K562 (cell line): ENCODE measurements around the gene ESR2. TPM values are rescaled to one million over a fixed set of nuclear protein-coding genes. Genes with fewer than 3 reads are reported as not detected.

Experiments used
- CGGBP1 ChIP-seq: fragments of 250-450 bp; sonication (Bioruptor Pico); IDR thresholded peaks from 2 replicates; pipeline ENCODE4 v1.9.0; 2021; ENCODE audit warnings: mild to moderate bottlenecking
- ELK1 ChIP-seq: sonication (generic); formaldehyde crosslinking; IDR thresholded peaks from 2 replicates; pipeline ENCODE4 v1.8.1; 2022; ENCODE audit warnings: missing genetic modification reagents
- EP400 ChIP-seq: fragments of 450-650 bp; IDR thresholded peaks from 2 replicates; pipeline ENCODE4 v1.6.1; 2017; ENCODE audit warnings: antibody characterized with exemption, mild to moderate bottlenecking, moderate library complexity
- FIP1L1 ChIP-seq: fragments of 200-400 bp; formaldehyde crosslinking; IDR thresholded peaks from 2 replicates; pipeline ENCODE4 v1.6.1; 2018; ENCODE audit warnings: mild to moderate bottlenecking, low read depth, low read length; ENCODE audit not compliant: poor library complexity, severe bottlenecking
- FOS ChIP-seq: IDR thresholded peaks from 3 replicates; pipeline ENCODE4 v1.6.1; 2011; ENCODE audit not compliant: insufficient read length; ENCODE audit errors: extremely low read depth
- HSF4 ChIP-seq: fragments of 250-450 bp; sonication (Bioruptor Pico); IDR thresholded peaks from 2 replicates; pipeline ENCODE4 v2.1.2; 2022; ENCODE audit warnings: mild to moderate bottlenecking, moderate library complexity, borderline replicate concordance
- MYC ChIP-seq, 2 experiments: fragments of 250-450 bp in 1 of 2; sonication (Bioruptor Pico) in 1 of 2; IDR thresholded peaks; 2 replicates each; pipeline versions ENCODE4 v1.5.1 to v1.6.1; 2012 to 2021; ENCODE audit warnings: low read depth in 2 of 2, borderline replicate concordance in 1 of 2, improper control_type of control experiment in 1 of 2, low read length in 1 of 2, mild to moderate bottlenecking in 1 of 2, moderate library complexity in 1 of 2
- PCBP1 ChIP-seq: fragments of 200-400 bp; formaldehyde crosslinking; IDR thresholded peaks from 2 replicates; pipeline ENCODE4 v1.6.1; 2018; ENCODE audit warnings: mild to moderate bottlenecking, low read depth, low read length; ENCODE audit not compliant: poor library complexity, severe bottlenecking
- PHB ChIP-seq: fragments of 250-450 bp; sonication (Bioruptor Pico); IDR thresholded peaks from 2 replicates; pipeline ENCODE4 v1.5.0; 2021
- POLR2A ChIP-seq: fragments of 450-650 bp; conservative IDR thresholded peaks from 2 replicates; pipeline ENCODE4 v1.6.1; 2016
- POLR2H ChIP-seq: IDR thresholded peaks from 2 replicates; pipeline ENCODE4 v1.6.1; 2016; ENCODE audit warnings: missing genetic modification characterization, low read depth, mild to moderate bottlenecking, control low read depth, missing compliant biosample characterization, moderate library complexity
- PRMT5 ChIP-seq: sonication (generic); formaldehyde crosslinking; IDR thresholded peaks from 2 replicates; pipeline ENCODE4 v1.5.0; 2020; ENCODE audit warnings: missing genetic modification reagents
- RAD21 ChIP-seq, 2 experiments: fragments of 250-450 bp in 1 of 2; fragments of 450-650 bp in 1 of 2; sonication (Bioruptor Pico) in 1 of 2; formaldehyde crosslinking in 1 of 2; IDR thresholded peaks in 1 of 2; conservative IDR thresholded peaks in 1 of 2; 2 replicates each; pipeline versions ENCODE4 v1.4.0 to v1.8.0; 2020 to 2022; ENCODE audit warnings: mild to moderate bottlenecking in 2 of 2, moderate library complexity in 1 of 2
- SMARCC2 ChIP-seq: fragments of 450-650 bp; IDR thresholded peaks from 2 replicates; pipeline ENCODE4 v1.6.1; 2017; ENCODE audit warnings: antibody characterized with exemption, moderate library complexity, mild to moderate bottlenecking, low read depth
- ZNF184 ChIP-seq: sonication (generic); formaldehyde crosslinking; IDR thresholded peaks from 2 replicates; pipeline ENCODE4 v1.5.0; 2020; ENCODE audit warnings: missing genetic modification reagents
- ZNF316 ChIP-seq: fragments of 450-650 bp; IDR thresholded peaks from 2 replicates; pipeline ENCODE4 v1.6.1; 2016
- ZNF436 ChIP-seq: fragments of 250-450, 450-650 bp; sonication (Bioruptor Pico); formaldehyde crosslinking; IDR thresholded peaks from 2 replicates; pipeline ENCODE4 v1.7.0; 2020; ENCODE audit warnings: mild to moderate bottlenecking
- ZNF764 ChIP-seq: fragments of 250-450 bp; sonication (Bioruptor Pico); IDR thresholded peaks from 2 replicates; pipeline ENCODE4 v1.4.0; 2020; ENCODE audit warnings: low read depth, mild to moderate bottlenecking, moderate library complexity
- polyA plus RNA-seq, 8 experiments: library from polyadenylated mRNA; depleted of rRNA in 4 of 8; stranded (reverse) in 5 of 8; unstranded in 3 of 8; fragments of >200 nt; fragmentation: Nextera tagmentation in 2 of 8; fragmentation: Illumina TruSeq in 1 of 8; extraction: Ambion mirVana in 2 of 8; extraction: Trizol in 1 of 8; gene quantifications; 2 replicates each; pipeline versions ENCODE4 v1.2.1 to v1.2.3, GENCODE V29; 2011 to 2014; ENCODE audit warnings: inconsistent platforms in 1 of 8, missing spikeins in 1 of 8
- total RNA-seq, 7 experiments: library from RNA; depleted of rRNA in 6 of 7; stranded (reverse); fragments of >200 nt in 6 of 7; fragmentation: Illumina TruSeq in 2 of 7; extraction: Trizol in 2 of 7; gene quantifications; 2 replicates each; pipeline versions ENCODE4 v1.2.1 to v1.2.3, GENCODE V29; 2011 to 2021; ENCODE audit warnings: low replicate concordance in 1 of 7
- TF ChIP-seq, protein P1 (sequence below): fragments of 200-800 bp; sonication (Bioruptor generic); IDR thresholded peaks from 2 replicates; pipeline ENCODE4 v1.6.1; 2017; ENCODE audit warnings: missing genetic modification characterization, missing compliant biosample characterization
- TF ChIP-seq, protein P2 (sequence below): fragments of 250-450 bp; sonication (Bioruptor Pico); IDR thresholded peaks from 2 replicates; pipeline ENCODE4 v1.4.0; 2020; ENCODE audit warnings: mild to moderate bottlenecking, moderate library complexity
- TF ChIP-seq, protein P3 (sequence below): sonication (generic); formaldehyde crosslinking; IDR thresholded peaks from 2 replicates; pipeline ENCODE4 v1.8.1; 2023; ENCODE audit warnings: mild to moderate bottlenecking, missing genetic modification reagents

Gene ESR2
- total and polyA plus RNA-seq, 9 of the 15 experiments (the other 6 are each of a cell fraction or from before 2014, with no cell fraction given): 0.07 to 3.8 (median 2.0) TPM

GRCh38 chr14:64338616-64339316 is 44.6 kb upstream of the ESR2 start (continued):
- TF ChIP-seq ZNF316 (no peak), POLR2H (0 out of 2 replicates have a peak, but pooled peaks have one; percentile 34), FOS (peak; percentile 24), PHB (CRISPR knock-in tag) (no peak), ZNF184 (no peak), ZNF764 (CRISPR knock-in tag) (no peak), SMARCC2 (no peak), RAD21 (CRISPR knock-in tag; conservative IDR thresholded peaks at IDR 0.05 in 1 of 2, IDR thresholded peaks at IDR 0.05 in 1 of 2) (no peak), PRMT5 (CRISPR knock-in tag) (no peak), PCBP1 (no peak), ZNF436 (CRISPR knock-in tag) (no peak), HSF4 (CRISPR knock-in tag) (no peak), ELK1 (CRISPR knock-in tag) (no peak), FIP1L1 (no peak), EP400 (peak; percentile 74), CGGBP1 (CRISPR knock-in tag) (no peak), POLR2A (peak; percentile 82), MYC (IDR thresholded peaks at IDR 0.05; ENCODE audit: low read depth, low read length) (peak; percentile 77; the same call in 1 of the 2 replicates), MYC (CRISPR knock-in tag; IDR thresholded peaks at IDR 0.05; ENCODE audit: borderline replicate concordance, low read depth) (peak; percentile 62; the same call in 1 of the 2 replicates)
- TF ChIP-seq, protein P1, sequence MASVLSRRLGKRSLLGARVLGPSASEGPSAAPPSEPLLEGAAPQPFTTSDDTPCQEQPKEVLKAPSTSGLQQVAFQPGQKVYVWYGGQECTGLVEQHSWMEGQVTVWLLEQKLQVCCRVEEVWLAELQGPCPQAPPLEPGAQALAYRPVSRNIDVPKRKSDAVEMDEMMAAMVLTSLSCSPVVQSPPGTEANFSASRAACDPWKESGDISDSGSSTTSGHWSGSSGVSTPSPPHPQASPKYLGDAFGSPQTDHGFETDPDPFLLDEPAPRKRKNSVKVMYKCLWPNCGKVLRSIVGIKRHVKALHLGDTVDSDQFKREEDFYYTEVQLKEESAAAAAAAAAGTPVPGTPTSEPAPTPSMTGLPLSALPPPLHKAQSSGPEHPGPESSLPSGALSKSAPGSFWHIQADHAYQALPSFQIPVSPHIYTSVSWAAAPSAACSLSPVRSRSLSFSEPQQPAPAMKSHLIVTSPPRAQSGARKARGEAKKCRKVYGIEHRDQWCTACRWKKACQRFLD (CRISPR knock-in tag): peak; percentile 52; the same call in 1 of the 2 replicates
- TF ChIP-seq, protein P2, sequence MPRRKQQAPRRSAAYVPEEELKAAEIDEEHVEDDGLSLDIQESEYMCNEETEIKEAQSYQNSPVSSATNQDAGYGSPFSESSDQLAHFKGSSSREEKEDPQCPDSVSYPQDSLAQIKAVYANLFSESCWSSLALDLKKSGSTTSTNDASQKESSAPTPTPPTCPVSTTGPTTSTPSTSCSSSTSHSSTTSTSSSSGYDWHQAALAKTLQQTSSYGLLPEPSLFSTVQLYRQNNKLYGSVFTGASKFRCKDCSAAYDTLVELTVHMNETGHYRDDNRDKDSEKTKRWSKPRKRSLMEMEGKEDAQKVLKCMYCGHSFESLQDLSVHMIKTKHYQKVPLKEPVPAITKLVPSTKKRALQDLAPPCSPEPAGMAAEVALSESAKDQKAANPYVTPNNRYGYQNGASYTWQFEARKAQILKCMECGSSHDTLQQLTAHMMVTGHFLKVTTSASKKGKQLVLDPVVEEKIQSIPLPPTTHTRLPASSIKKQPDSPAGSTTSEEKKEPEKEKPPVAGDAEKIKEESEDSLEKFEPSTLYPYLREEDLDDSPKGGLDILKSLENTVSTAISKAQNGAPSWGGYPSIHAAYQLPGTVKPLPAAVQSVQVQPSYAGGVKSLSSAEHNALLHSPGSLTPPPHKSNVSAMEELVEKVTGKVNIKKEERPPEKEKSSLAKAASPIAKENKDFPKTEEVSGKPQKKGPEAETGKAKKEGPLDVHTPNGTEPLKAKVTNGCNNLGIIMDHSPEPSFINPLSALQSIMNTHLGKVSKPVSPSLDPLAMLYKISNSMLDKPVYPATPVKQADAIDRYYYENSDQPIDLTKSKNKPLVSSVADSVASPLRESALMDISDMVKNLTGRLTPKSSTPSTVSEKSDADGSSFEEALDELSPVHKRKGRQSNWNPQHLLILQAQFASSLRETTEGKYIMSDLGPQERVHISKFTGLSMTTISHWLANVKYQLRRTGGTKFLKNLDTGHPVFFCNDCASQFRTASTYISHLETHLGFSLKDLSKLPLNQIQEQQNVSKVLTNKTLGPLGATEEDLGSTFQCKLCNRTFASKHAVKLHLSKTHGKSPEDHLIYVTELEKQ: no peak
- TF ChIP-seq, protein P3, sequence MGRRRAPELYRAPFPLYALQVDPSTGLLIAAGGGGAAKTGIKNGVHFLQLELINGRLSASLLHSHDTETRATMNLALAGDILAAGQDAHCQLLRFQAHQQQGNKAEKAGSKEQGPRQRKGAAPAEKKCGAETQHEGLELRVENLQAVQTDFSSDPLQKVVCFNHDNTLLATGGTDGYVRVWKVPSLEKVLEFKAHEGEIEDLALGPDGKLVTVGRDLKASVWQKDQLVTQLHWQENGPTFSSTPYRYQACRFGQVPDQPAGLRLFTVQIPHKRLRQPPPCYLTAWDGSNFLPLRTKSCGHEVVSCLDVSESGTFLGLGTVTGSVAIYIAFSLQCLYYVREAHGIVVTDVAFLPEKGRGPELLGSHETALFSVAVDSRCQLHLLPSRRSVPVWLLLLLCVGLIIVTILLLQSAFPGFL (CRISPR knock-in tag): no peak
